ENCODE measurements around the gene BCR.

- TF ChIP-seq, protein P1, sequence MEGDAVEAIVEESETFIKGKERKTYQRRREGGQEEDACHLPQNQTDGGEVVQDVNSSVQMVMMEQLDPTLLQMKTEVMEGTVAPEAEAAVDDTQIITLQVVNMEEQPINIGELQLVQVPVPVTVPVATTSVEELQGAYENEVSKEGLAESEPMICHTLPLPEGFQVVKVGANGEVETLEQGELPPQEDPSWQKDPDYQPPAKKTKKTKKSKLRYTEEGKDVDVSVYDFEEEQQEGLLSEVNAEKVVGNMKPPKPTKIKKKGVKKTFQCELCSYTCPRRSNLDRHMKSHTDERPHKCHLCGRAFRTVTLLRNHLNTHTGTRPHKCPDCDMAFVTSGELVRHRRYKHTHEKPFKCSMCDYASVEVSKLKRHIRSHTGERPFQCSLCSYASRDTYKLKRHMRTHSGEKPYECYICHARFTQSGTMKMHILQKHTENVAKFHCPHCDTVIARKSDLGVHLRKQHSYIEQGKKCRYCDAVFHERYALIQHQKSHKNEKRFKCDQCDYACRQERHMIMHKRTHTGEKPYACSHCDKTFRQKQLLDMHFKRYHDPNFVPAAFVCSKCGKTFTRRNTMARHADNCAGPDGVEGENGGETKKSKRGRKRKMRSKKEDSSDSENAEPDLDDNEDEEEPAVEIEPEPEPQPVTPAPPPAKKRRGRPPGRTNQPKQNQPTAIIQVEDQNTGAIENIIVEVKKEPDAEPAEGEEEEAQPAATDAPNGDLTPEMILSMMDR (IDR thresholded peaks at IDR 0.05): no peak
- no peak for TF ChIP-seq EP300 (IDR thresholded peaks at IDR 0.05; ENCODE audit: low read depth)
These were observed 70.6 kb downstream of the BCR start for GRCh38 chr22:23250785-23251363.

All from transverse colon (tissue), 3 donors.